Lower lobe of right lung (tissue), 2 donors: ENCODE measurements around the gene ANXA2. TPM values are rescaled to one million over a fixed set of nuclear protein-coding genes. Genes with fewer than 3 reads are reported as not detected.
A peak's percentile ranks its signal among the peaks of the same experiment; 100 is the strongest.

Experiments
- ATAC-seq, 2 donors: fragments of 200-7000 bp; cut with Tn5 transposase; one replicate each; pipeline ENCODE4 v1.9.1; 2020 to 2022; ENCODE audit warnings: mild to moderate bottlenecking in 2 of 2, moderate library complexity in 2 of 2
- DNase-seq: peaks from one replicate; pipeline ENCODE4 v3.0.0-alpha.2; 2020
- H3K27ac ChIP-seq: fragments of 200-600 bp; one replicate; pipeline ENCODE4 v1.8.0; 2022
- H3K27me3 ChIP-seq: fragments of 200-600 bp; one replicate; pipeline ENCODE4 v1.8.0; 2022; ENCODE audit warnings: low read depth
- H3K36me3 ChIP-seq: fragments of 200-600 bp; one replicate; pipeline ENCODE4 v1.8.0; 2022; ENCODE audit warnings: mild to moderate bottlenecking
- H3K4me1 ChIP-seq: fragments of 200-600 bp; one replicate; pipeline ENCODE4 v1.8.0; 2022
- H3K4me3 ChIP-seq: fragments of 200-600 bp; one replicate; pipeline ENCODE4 v1.8.0; 2022; ENCODE audit warnings: mild to moderate bottlenecking
- H3K9me3 ChIP-seq: fragments of 200-600 bp; one replicate; pipeline ENCODE4 v1.8.0; 2022
- CTCF ChIP-seq: fragments of 200-600 bp; IDR thresholded peaks from one replicate; pipeline ENCODE4 v1.8.0; 2022; ENCODE audit warnings: antibody characterized with exemption, mild to moderate bottlenecking
- intact Hi-C: fragments of 100-400 bp; cut with DNase I; formaldehyde crosslinking; loops from one replicate; pipeline ENCODE4 v1.11.0; 2022
- total RNA-seq: library from RNA; stranded (reverse); fragmentation: NEBNext Ultra II Directional; extraction: Animal tissue kit (Norgen Biotek cat#: 25700); gene quantifications from one replicate; pipeline ENCODE4 v1.2.1, GENCODE V29; 2021
- donor health status: DM: no; HTN: yes; CAD: no; lungs with severe emphysema.

The ANXA2 gene
- total RNA-seq, 1 donor from 2014 or later: 834 TPM

GRCh38 chr15:60358935-60359682, 38.7 kb downstream of the ANXA2 start:
- intact Hi-C loops: no loop called here
- no peak overlapping the region for H3K4me3 ChIP-seq
- TF ChIP-seq CTCF: no peak
- peaks cover 100% of the 10 kb centered on the region for H3K36me3 ChIP-seq
- no peaks in the 10 kb centered on the region for H3K27me3 ChIP-seq
- DNase-seq: no peak
- no peak overlapping the region for H3K27ac ChIP-seq
- H3K9me3 ChIP-seq: no peaks in the 10 kb centered on the region
- H3K4me1 ChIP-seq: peaks cover 28% of the 10 kb centered on the region
- ATAC-seq: peak in 1 of 2 donors; percentile 9

- H3K27me3 ChIP-seq: no peaks in the 10 kb centered on the region
- H3K27ac ChIP-seq: no peak overlapping the region
- peaks cover 5% of the 10 kb centered on the region for H3K4me1 ChIP-seq
- DNase-seq: no peak
- no peak for TF ChIP-seq CTCF
- H3K36me3 ChIP-seq: peaks cover 100% of the 10 kb centered on the region
- no peaks in the 10 kb centered on the region for H3K9me3 ChIP-seq
- H3K4me3 ChIP-seq: no peak overlapping the region
- ATAC-seq: no peak
- intact Hi-C loops: no loop called here
Observed at GRCh38 chr15:60356832-60357231, 41.0 kb downstream of the ANXA2 start.

- Histone ChIP-seq H3K27me3 (no peaks in the 10 kb centered on the region), H3K4me1 (no peaks in the 10 kb centered on the region), H3K4me3 (no peak overlapping the region), H3K27ac (no peak overlapping the region), H3K9me3 (no peaks in the 10 kb centered on the region), H3K36me3 (peaks cover 100% of the 10 kb centered on the region)
- no peak for DNase-seq
- no peak for TF ChIP-seq CTCF
- no peak for ATAC-seq
- intact Hi-C loops: no loop called here
Observed at GRCh38 chr15:60355148-60355857, 42.5 kb downstream of the ANXA2 start.

GRCh38 chr15:60353245-60353920, 44.4 kb downstream of the ANXA2 start:
- intact Hi-C loops: no loop called here
- Histone ChIP-seq H3K27ac (no peak overlapping the region), H3K4me1 (no peaks in the 10 kb centered on the region), H3K27me3 (no peaks in the 10 kb centered on the region), H3K9me3 (no peaks in the 10 kb centered on the region), H3K4me3 (no peak overlapping the region), H3K36me3 (peaks cover 95% of the 10 kb centered on the region)
- TF ChIP-seq CTCF: no peak
- DNase-seq (no peak), ATAC-seq (no peak)

GRCh38 chr15:60352525-60352924, 45.3 kb downstream of the ANXA2 start:
- intact Hi-C loops: no loop called here
- DNase-seq: no peak

More at GRCh38 chr15:60352525-60352924, 45.3 kb downstream of the ANXA2 start:
- Histone ChIP-seq H3K9me3 (no peaks in the 10 kb centered on the region), H3K4me3 (no peak overlapping the region), H3K4me1 (no peaks in the 10 kb centered on the region), H3K27me3 (no peaks in the 10 kb centered on the region), H3K27ac (no peak overlapping the region), H3K36me3 (peaks cover 95% of the 10 kb centered on the region)
- no peak for TF ChIP-seq CTCF
- ATAC-seq: no peak
